Measurements from ENCODE around the gene ADAM17. TPM values are rescaled to one million over a fixed set of nuclear protein-coding genes. Genes with fewer than 3 reads are reported as not detected.

Gene ADAM17
- total RNA-seq, 4 donors from 2014 or later = 12.9 to 17.7 (median 14.9) TPM

DNA sequence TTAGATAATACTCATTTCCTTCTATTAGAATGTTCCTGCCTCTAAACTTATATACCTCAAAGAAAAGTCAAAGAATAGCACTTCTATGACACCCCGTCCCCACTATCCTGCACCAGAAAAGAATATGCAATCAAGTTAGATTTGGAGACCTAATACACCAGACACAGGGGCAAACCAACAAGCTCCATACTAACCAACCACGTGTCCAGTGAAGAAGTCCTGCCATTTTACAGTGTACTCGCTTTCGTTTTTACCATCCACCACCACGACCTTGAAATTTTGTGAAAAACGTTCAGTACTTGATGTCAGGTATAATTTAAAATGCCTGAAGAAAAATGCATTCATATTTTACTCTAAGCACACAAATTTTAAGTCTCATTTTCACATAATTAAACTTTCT is 19.1 kb downstream of the ADAM17 start:
- Histone ChIP-seq H3K27me3 (no peaks in the 10 kb centered on the region), H3K4me1 (peaks cover 6 to 24% (median 19%) of the 10 kb centered on the region in 4 donors), H3K9me3 (no peaks in the 10 kb centered on the region), H3K27ac (replicated peaks in 1 of 4) (no peak overlapping the region), H3K4me3 (no peak overlapping the region), H3K36me3 (peaks cover 6 to 38% (median 18%) of the 10 kb centered on the region in 4 donors)
- TF ChIP-seq POLR2A (IDR thresholded peaks at IDR 0.05; ENCODE audit: low read depth) (no peak), POLR2AphosphoS5 (IDR thresholded peaks at IDR 0.05) (no peak), EP300 (IDR thresholded peaks at IDR 0.05) (no peak)
- TF ChIP-seq, protein P1, sequence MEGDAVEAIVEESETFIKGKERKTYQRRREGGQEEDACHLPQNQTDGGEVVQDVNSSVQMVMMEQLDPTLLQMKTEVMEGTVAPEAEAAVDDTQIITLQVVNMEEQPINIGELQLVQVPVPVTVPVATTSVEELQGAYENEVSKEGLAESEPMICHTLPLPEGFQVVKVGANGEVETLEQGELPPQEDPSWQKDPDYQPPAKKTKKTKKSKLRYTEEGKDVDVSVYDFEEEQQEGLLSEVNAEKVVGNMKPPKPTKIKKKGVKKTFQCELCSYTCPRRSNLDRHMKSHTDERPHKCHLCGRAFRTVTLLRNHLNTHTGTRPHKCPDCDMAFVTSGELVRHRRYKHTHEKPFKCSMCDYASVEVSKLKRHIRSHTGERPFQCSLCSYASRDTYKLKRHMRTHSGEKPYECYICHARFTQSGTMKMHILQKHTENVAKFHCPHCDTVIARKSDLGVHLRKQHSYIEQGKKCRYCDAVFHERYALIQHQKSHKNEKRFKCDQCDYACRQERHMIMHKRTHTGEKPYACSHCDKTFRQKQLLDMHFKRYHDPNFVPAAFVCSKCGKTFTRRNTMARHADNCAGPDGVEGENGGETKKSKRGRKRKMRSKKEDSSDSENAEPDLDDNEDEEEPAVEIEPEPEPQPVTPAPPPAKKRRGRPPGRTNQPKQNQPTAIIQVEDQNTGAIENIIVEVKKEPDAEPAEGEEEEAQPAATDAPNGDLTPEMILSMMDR (IDR thresholded peaks at IDR 0.05) = no peak
- intact Hi-C loops (cut with DNase I) = no loop called here
- WGBS = 93% methylated on average over 6 of the region's 6 CpGs
- DNase-seq (ENCODE audit: extremely low spot score) = no peak

DNA sequence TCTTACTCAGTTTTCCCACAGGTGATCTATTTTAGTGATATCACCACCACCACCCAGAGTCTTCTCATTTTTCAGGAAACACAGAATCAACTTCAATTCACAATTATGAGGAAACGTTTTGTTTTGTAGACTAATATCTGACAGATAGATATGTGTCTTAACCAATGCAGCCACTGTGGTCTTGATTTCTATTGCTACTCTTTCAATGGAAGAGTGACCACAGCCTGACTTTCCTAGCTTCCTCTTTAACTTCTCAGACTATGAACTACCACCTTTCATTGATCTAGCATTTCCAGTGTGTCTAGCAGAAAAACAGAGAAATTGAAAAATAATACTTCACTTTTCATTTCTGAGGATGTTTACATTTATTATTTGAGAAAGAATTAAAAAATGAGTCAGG is 20.5 kb downstream of the ADAM17 start:
- no peak overlapping the region for H3K4me3 ChIP-seq
- H3K36me3 ChIP-seq = peaks cover 6 to 44% (median 18%) of the 10 kb centered on the region in 4 donors
- TF ChIP-seq EP300 (IDR thresholded peaks at IDR 0.05) (no peak), POLR2AphosphoS5 (IDR thresholded peaks at IDR 0.05) (no peak), POLR2A (IDR thresholded peaks at IDR 0.05; ENCODE audit: low read depth) (no peak)
- TF ChIP-seq, protein P1 (IDR thresholded peaks at IDR 0.05) = no peak
- H3K4me1 ChIP-seq = peaks cover 6 to 24% (median 18%) of the 10 kb centered on the region in 4 donors
- DNase-seq (ENCODE audit: extremely low spot score) = no peak
- no peak overlapping the region for H3K27ac ChIP-seq (replicated peaks in 1 of 4)
- intact Hi-C loops (cut with DNase I) = no loop called here
- WGBS = 61% methylated on average over 1 of the region's 1 CpG
- H3K9me3 ChIP-seq = no peaks in the 10 kb centered on the region
- no peaks in the 10 kb centered on the region for H3K27me3 ChIP-seq

DNA sequence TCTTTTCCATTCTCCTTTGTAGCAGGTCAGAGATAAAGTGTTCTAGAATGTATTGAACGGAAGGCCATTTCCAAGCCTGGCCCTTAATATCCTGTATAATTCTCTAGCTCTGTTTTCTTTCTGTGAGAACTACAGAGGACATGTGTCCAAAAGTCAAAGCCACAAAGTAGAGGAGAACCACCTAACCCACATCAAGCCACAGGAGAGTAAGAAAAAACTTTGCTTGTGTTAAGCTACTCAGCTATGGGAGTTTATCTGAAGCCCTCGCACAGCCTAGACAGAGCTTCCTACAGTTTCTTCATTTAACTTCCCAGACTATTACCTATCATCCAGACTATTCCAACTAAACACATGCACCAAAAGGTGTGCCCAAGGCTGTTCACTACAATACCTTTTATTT is 22.0 kb downstream of the ADAM17 start:
- intact Hi-C loops (cut with DNase I) = no loop called here
- Histone ChIP-seq H3K27ac (replicated peaks in 1 of 4) (no peak overlapping the region), H3K27me3 (no peaks in the 10 kb centered on the region), H3K36me3 (peaks cover 6 to 59% (median 18%) of the 10 kb centered on the region in 4 donors), H3K4me3 (no peak overlapping the region), H3K9me3 (no peaks in the 10 kb centered on the region), H3K4me1 (peaks cover 0 to 16% (median 5%) of the 10 kb centered on the region in 4 donors)
- DNase-seq (ENCODE audit: extremely low spot score) = no peak
- WGBS = 95% methylated on average over 2 of the region's 2 CpGs
- no peak for TF ChIP-seq POLR2AphosphoS5 (IDR thresholded peaks at IDR 0.05)
- TF ChIP-seq EP300 (IDR thresholded peaks at IDR 0.05) = no peak

DNA sequence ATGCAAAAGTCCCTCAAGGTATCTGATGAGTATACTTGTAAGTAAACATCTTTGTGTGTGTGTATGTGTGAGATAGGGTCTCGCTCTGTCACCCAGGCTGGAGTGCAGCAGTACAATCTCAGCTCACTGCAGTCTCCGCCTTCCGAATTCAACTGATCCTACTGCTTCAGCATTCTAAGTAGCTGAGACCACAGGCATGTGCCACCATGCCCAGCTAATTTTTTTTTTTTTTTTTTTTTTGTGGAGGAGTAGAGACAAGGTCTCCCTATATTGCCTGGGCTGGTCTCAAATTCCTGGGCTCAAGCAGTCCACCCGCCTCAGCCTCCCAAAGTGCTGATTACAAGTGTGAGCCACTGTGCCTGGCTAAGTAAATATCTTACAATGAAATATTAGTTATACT is 23.2 kb downstream of the ADAM17 start:
- Histone ChIP-seq H3K36me3 (peaks cover 6 to 66% (median 18%) of the 10 kb centered on the region in 4 donors), H3K4me3 (no peak overlapping the region), H3K27ac (replicated peaks in 1 of 4) (no peak overlapping the region), H3K27me3 (no peaks in the 10 kb centered on the region), H3K9me3 (no peaks in the 10 kb centered on the region), H3K4me1 (peaks cover 0 to 4% (median 2%) of the 10 kb centered on the region in 4 donors)
- no peak for DNase-seq (ENCODE audit: extremely low spot score)
- intact Hi-C loops (cut with DNase I) = no loop called here
- TF ChIP-seq EP300 (IDR thresholded peaks at IDR 0.05) (no peak), POLR2AphosphoS5 (IDR thresholded peaks at IDR 0.05) (no peak)
- TF ChIP-seq, protein P1 (IDR thresholded peaks at IDR 0.05) = no peak
- WGBS = 96% methylated on average over 4 of the region's 4 CpGs

DNA sequence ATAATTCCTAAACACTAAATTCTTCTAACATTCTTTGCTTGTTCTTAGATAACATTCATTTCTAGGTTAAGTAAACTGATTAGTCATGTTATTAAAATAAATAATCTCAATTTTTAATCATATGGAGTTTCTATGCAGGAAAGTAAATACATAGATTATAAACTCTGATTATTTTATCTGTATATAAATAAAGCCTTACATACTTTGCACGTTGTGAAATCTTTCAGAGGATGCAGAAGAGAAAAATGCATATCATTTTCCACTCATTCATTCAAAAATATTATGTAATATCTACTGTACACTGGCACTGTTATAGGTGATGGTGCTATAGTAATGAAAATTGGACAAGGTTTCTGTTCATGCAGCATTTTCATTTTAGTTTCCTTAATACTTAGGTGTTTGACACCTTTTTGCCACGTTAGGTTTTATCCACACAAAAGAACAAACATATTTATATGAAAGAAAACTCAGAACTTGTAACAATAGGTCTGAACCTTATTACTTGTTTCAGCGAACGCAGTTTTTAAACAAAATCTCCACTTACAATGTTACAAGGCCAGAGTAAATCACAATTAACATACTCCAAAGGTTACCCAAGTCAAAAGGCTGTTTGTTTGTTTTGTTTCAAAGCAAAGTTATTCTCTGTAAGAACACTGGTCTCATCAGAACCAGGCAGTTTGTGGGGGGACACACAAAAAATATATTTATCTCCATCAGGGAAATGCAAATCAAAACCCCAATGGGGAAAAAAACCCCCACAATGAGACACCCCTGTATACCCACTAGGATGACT is 27.4 kb downstream of the ADAM17 start:
- intact Hi-C loops (cut with DNase I) = no loop called here
- Histone ChIP-seq H3K36me3 (peaks cover 0 to 87% (median 35%) of the 10 kb centered on the region in 4 donors), H3K4me3 (no peak overlapping the region), H3K27me3 (no peaks in the 10 kb centered on the region), H3K27ac (replicated peaks in 1 of 4) (no peak overlapping the region), H3K9me3 (no peaks in the 10 kb centered on the region), H3K4me1 (no peaks in the 10 kb centered on the region)
- 84% methylated on average over 4 of the region's 4 CpGs for WGBS
- no peak for DNase-seq (ENCODE audit: extremely low spot score)
- TF ChIP-seq EP300 (IDR thresholded peaks at IDR 0.05) = no peak

Measured in esophagus muscularis mucosa (tissue), 4 donors.